NT2/D1 (cell line): ENCODE data around the gene CD96.

ENCODE experiments used
- DNase-seq: peaks from one replicate; pipeline ENCODE4 v3.0.0-alpha.2; 2011; ENCODE audit warnings: low read depth, low spot score
- H3K27me3 ChIP-seq: 2 replicates; pipeline ENCODE4 v1.6.0; 2011; ENCODE audit warnings: mild to moderate bottlenecking; ENCODE audit not compliant: insufficient read length, insufficient read depth
- H3K36me3 ChIP-seq: 2 replicates; pipeline ENCODE4 v1.6.1; 2011; ENCODE audit warnings: mild to moderate bottlenecking, low read length, mixed read lengths; ENCODE audit not compliant: insufficient read depth, insufficient read length
- H3K4me1 ChIP-seq: 2 replicates; pipeline ENCODE4 v1.5.1; 2011; ENCODE audit not compliant: insufficient read depth, insufficient read length
- H3K4me3 ChIP-seq: 2 replicates; pipeline ENCODE4 v1.5.1; 2011; ENCODE audit warnings: low read depth; ENCODE audit not compliant: insufficient read length
- H3K9ac ChIP-seq: 2 replicates; pipeline ENCODE4 v1.6.0; 2011; ENCODE audit warnings: low read depth; ENCODE audit not compliant: insufficient read length
- H3K9me3 ChIP-seq: 2 replicates; pipeline ENCODE4 v1.5.1; 2011; ENCODE audit warnings: mild to moderate bottlenecking, low read length; ENCODE audit not compliant: insufficient read depth
- SUZ12 ChIP-seq: IDR thresholded peaks from 2 replicates; pipeline ENCODE4 v1.6.1; 2011; ENCODE audit not compliant: insufficient read length, insufficient read depth; ENCODE audit errors: extremely low read depth
- YY1 ChIP-seq: IDR thresholded peaks from 2 replicates; pipeline ENCODE4 v1.6.1; 2011; ENCODE audit not compliant: insufficient read length, insufficient read depth
- ZNF274 ChIP-seq: IDR thresholded peaks from 2 replicates; pipeline ENCODE4 v1.6.1; 2011; ENCODE audit warnings: mild to moderate bottlenecking, low read depth, low read length

The CD96 gene

DNA sequence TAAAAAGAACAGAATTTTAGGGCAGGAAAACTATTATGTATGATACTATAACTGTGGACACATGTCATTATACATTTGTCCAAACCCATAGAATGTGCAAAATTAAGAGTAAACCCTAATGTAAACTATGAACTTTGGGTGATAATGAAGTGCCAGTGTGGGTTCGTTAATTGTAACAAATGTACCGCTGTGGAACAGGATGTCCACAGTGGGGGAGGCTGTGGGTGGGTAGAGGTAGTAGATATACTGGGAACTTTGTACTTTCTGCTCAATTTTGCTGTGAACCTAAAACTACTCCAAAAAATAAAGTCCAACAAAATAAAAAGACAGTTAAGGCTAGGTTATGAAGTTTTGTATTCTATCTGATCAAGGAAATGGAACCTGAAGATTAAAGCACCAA lies 24.8 kb downstream of the CD96 start:
- H3K36me3 ChIP-seq: no peaks in the 10 kb centered on the region
- no peak overlapping the region for H3K9ac ChIP-seq
- no peak for DNase-seq
- H3K4me3 ChIP-seq: no peak overlapping the region
- no peaks in the 10 kb centered on the region for H3K4me1 ChIP-seq
- H3K9me3 ChIP-seq: peaks cover 15% of the 10 kb centered on the region
- no peaks in the 10 kb centered on the region for H3K27me3 ChIP-seq
- TF ChIP-seq ZNF274: no peak
- no peak for TF ChIP-seq YY1
- no peak for TF ChIP-seq SUZ12

DNA sequence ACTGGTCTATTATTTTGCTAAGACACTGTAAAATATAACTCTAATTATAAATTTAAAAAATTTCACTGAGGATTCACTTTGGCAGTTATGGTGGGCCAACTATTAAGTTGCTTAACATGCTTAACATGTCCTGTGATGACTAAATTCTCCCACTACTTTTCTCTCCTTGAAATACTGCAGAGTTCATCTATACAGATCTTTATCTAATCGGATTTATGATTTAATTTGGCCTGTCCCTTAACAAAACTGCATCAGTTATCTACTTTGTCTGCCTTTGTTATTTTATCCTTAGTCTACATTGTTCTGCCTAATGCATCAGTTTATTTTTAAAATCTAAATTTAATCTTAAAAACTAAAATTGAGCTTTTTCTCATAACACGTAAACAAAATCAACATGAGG lies 26.4 kb downstream of the CD96 start:
- DNase-seq: no peak
- Histone ChIP-seq H3K27me3 (no peaks in the 10 kb centered on the region), H3K4me1 (no peaks in the 10 kb centered on the region), H3K36me3 (no peaks in the 10 kb centered on the region), H3K9ac (no peak overlapping the region), H3K4me3 (no peak overlapping the region), H3K9me3 (peaks cover 4% of the 10 kb centered on the region; the same call in 1 of the 2 replicates)
- TF ChIP-seq ZNF274 (no peak), SUZ12 (no peak)

DNA sequence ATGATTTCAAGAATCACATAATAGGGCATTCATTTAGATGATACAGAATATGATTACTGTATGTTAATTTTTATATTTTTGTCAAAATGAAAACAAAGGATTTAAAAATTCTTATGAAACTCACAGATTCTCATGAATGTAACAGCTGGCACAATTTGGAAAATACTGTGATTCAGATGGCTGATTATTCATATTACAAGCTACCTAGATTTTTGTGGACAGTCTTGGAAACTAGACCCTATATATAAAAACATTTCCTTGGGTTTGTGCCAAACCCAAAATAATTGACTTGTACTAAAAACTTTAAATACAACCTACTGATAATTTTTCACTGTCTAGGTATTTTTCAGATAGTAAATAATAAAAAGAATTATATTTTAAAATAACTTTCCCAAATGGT lies 26.9 kb downstream of the CD96 start:
- TF ChIP-seq ZNF274: no peak
- no peak for TF ChIP-seq YY1
- TF ChIP-seq SUZ12: no peak
- no peaks in the 10 kb centered on the region for H3K36me3 ChIP-seq
- H3K4me1 ChIP-seq: no peaks in the 10 kb centered on the region
- H3K9ac ChIP-seq: no peak overlapping the region
- no peak for DNase-seq
- H3K27me3 ChIP-seq: no peaks in the 10 kb centered on the region
- no peak overlapping the region for H3K4me3 ChIP-seq
- no peaks in the 10 kb centered on the region for H3K9me3 ChIP-seq

DNA sequence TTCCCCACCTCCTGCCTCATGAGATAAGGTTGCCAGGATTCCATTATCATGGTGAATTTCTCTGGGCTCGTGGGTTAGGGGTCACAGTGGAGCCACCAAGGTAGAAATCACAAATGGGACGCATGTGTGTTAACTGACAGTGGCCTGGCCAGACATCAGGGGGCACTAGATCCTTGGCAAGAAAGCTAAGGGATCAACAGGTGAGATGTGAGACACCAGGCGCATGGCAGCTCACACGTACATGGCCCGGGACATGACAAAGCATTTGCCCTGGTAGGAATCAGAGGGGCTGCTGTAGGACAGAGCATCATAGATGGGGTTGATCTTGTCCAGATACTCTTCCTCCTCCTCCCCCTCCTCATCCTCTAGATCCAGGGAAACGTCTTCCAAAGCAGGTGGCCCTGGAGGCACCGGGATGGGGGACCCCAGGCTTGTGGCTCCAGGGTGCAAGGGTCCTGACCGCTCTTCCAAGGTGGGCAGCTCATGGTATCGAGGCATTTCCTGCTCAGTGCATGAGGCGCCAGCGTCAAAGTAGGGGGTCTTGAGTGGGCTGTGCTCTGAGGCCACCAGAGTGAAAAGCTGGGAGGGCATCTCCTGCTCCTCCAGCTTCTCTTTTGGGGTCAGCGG lies 28.5 kb downstream of the CD96 start:
- no peak for DNase-seq
- no peaks in the 10 kb centered on the region for H3K36me3 ChIP-seq
- H3K4me1 ChIP-seq: no peaks in the 10 kb centered on the region
- no peaks in the 10 kb centered on the region for H3K9me3 ChIP-seq
- H3K4me3 ChIP-seq: no peak overlapping the region
- H3K27me3 ChIP-seq: no peaks in the 10 kb centered on the region
- TF ChIP-seq SUZ12 (no peak), YY1 (no peak), ZNF274 (no peak)
- H3K9ac ChIP-seq: no peak overlapping the region

DNA sequence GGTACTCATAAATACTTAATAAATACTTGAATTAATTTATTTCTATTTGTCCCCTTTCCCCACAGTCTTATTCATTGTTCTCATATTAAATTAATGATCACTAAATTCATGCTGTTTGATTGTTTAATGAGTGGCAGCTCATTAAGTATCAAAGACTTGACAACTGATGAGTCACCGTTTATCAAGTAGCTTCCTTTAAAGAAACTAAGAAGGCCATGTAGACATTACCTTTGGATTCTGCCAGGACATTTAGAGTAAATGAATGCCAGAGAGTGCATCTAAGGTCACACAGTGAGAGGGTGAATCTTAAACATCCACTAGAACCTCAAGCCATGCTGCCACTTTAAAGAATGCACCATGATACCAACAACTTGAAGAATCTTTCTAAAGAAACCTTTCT lies 29.3 kb downstream of the CD96 start:
- Histone ChIP-seq H3K27me3 (no peaks in the 10 kb centered on the region), H3K4me3 (no peak overlapping the region), H3K9me3 (no peaks in the 10 kb centered on the region), H3K36me3 (no peaks in the 10 kb centered on the region), H3K4me1 (no peaks in the 10 kb centered on the region), H3K9ac (no peak overlapping the region)
- TF ChIP-seq YY1 (no peak), SUZ12 (no peak), ZNF274 (no peak)
- no peak for DNase-seq

DNA sequence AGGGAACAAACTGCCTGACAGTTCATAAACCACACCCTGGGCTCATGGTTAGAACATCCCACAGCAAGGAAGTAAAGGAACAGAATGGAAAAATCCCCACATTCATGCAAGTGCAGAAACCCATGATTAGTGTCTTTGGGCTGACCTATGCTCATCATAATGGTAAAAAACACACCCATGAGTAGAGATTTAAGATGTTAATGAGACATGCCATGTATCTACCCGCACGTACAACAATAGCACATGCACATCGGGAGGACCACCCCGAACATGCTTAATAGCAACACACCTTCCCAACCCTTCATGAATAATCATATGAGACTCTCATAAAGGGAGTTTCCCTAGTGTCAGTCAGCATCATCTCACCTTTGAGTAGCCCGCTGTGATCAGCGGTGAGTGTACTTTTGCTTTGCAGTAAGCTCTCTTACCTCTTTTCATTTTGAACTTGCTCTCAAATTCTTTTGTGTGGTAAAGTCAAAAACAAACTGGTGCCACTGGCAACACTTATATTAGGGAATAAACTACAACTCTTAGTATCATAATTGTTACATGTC lies 30.0 kb downstream of the CD96 start:
- Histone ChIP-seq H3K4me3 (no peak overlapping the region), H3K4me1 (no peaks in the 10 kb centered on the region), H3K27me3 (no peaks in the 10 kb centered on the region), H3K36me3 (no peaks in the 10 kb centered on the region), H3K9me3 (no peaks in the 10 kb centered on the region), H3K9ac (no peak overlapping the region)
- TF ChIP-seq ZNF274: no peak
- no peak for TF ChIP-seq SUZ12
- TF ChIP-seq YY1: no peak
- no peak for DNase-seq

DNA sequence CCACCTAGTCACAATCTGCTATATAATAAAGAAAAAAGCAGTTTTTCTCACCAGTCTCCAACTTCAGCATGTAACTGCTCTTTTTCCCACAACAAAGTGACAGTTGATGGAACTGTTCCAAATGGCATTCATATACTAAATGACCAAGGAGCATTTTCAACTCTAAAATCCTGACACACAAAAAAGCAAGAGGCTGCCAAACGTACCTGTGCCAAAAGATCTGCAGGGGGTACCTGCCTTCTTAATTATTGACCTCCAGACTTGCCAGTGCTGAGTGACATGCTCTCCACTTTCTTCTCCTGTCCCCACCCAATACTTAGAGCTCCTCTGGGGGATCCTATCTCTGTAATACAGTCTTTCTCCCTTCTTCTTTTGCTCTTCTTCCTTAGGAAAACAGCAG lies 35.1 kb downstream of the CD96 start:
- Histone ChIP-seq H3K4me3 (no peak overlapping the region), H3K9ac (no peak overlapping the region), H3K27me3 (no peaks in the 10 kb centered on the region), H3K36me3 (no peaks in the 10 kb centered on the region), H3K4me1 (no peaks in the 10 kb centered on the region), H3K9me3 (no peaks in the 10 kb centered on the region)
- TF ChIP-seq ZNF274: no peak
- TF ChIP-seq YY1: no peak
- TF ChIP-seq SUZ12: no peak
- DNase-seq: no peak
